GM19240 (cell line): Measurements from ENCODE around the gene G6PD.
"Not testable (repeated sequence)": the region's sequence is repeated elsewhere in the genome, so short reads cannot be mapped to it uniquely, and the experiment has no call there.

Experiments
- DNase-seq: peaks from one replicate; pipeline ENCODE4 v3.0.0; 2011; ENCODE audit warnings: low spot score; ENCODE audit not compliant: insufficient read length

G6PD gene

DNA sequence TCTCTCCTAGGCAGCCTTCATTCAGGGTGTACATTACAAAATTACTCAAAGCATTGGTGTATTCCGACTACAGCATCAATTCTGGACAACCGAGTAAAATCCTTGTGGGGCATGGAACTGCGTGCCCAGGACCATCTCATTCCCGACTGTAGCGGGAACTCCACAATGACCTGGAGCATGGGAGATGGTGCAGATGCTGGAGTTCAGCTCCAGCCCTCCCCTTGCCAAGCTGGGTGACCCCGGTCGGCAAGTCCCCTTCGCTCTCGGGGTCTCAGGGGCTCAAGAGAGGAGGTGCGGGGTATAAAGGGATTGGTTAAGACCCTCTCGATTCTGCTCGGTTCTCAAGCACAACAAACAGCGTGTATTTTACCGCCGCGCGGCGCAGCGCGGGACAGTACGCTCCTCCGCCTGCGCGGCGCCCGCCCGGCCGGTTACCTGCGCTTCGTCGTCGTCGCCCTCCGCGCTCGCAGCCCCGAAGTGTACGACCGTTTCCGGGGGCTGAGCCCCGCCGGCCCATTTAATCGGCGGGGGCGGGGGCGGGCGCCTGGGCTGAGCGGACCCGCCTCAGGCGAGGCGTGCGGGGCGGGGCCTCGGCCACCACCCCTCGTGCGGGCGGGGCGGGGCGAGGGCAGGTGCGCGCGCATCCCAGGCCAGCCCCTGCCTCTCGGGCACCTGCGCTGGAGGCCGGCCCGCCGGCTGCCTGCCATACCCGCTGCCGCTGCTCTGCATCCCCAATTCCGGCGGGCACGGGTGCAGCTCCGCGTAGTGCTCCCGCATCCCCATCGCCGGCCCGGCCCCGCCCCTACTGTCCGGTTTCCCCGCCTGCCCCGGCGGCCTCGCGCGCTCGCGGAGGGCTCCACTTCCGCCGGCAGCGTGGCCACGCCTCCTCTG is at the start of gene G6PD:
TSS of gene G6PD (minus strand) at position 493 of the 891 bp plus-strand sequence. CDS start 691 bp downstream, outside the sequence.
- peak; percentile 53 for DNase-seq

DNA sequence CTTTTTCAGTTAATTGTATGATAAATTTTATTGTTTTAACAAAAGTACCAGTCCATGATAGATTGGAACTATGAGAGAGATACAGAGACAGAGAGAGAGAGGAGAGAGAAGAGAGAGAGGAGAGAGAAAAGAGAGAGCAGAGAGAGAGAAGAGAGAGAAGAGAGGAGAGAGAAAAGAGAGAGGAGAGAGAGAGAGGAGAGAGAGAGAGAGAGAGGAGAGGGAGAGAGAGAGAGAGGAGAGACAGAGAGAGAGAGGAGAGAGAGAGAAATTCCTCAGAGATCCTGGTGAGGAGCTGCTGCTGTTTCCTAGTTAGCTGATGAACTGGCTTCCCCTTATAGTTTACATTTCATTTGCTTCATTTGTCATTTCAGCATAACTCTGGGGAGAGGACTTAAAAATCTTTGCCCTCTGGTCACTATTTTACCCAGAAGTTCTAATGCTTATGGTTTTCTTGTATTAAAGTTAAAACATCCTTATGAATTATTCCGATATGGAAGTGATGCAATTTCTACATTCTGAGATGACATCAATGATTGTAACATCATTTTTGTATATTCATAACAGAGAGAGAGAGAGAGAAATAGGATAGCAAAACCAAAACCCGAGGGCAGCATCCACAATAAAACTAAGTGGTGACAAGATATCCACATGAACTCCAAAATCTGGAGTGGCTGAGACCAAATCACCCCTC is 49.1 kb upstream of the G6PD start:
- no peak for DNase-seq

DNA sequence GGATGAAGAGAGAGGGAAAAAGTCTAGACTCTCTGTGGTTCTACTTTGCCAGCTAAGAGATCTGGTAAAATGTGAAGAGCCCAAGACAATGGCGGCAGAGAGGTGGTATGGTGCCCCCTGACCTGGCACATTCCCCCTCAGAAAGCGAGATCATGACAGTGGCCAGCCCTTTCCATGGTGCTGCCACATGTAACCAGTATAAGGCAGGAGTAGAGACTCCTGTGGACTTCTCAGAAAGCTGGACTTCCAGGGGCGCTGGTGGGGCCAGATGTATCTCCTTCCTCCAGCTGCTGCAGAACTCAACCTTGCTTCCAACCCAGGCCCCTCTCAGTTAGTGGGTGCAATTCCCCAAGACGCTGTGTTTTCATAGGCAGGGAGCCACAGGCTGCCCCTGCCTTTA is 47.8 kb upstream of the G6PD start:
- no peak for DNase-seq

DNA sequence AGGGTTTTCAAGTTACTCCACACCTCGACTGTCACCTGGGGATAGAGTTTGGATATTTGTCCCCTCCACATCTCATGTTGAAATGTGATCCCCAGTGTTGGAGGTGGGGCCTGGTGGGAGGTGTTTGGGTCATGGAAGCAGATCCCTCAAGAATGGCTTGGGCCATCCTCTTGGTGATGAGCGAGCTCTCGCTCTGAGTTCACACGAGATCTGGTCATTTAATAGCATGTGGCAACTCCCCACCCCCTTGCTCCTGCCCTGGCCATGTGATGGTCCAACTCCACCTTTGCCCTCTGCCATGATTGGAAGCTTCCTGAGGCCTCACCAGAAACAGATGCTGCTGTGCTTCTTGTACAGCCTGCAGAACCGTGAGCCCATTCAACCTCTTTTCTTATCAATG is 46.6 kb upstream of the G6PD start:
- DNase-seq: no peak

DNA sequence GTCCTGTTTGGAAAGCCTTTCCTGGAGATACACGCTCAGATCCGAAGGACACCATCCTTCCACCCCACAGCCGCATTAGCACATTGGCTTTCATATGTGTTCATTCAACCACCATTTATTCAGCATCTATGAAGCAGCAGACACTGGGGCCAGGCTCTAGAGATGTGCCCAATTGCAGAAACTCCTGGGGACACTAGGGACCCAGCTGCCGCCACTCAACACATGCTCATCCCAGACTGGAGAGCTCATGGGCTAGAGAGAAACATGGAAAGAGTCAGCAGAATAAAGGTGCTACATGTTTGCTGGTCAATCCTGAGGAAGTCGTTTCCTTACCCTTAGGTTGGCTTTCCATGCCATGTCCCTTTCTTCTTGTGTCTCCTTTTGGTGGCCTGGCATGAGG is 45.9 kb upstream of the G6PD start:
- DNase-seq: no peak

DNA sequence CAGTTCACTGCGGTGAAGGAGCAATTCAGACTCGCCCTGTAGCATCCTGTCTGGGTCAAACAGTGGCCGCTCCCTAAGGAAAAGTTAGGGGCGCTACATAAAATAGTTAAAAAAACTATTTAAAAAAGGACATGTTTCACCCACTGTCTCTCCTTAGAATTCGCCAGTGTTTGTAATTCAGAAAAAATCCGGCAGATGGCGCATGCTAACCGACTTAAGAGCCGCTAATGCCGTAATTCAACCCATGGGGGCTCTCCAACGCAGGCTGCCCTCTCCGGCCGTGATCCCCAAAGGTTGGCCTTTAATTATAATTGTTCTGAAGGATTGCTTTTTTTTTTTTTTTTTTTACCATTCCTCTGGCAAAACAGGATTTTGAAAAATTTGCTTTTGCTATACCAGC is 43.8 kb upstream of the G6PD start:
- DNase-seq: not testable (repeated sequence)

DNA sequence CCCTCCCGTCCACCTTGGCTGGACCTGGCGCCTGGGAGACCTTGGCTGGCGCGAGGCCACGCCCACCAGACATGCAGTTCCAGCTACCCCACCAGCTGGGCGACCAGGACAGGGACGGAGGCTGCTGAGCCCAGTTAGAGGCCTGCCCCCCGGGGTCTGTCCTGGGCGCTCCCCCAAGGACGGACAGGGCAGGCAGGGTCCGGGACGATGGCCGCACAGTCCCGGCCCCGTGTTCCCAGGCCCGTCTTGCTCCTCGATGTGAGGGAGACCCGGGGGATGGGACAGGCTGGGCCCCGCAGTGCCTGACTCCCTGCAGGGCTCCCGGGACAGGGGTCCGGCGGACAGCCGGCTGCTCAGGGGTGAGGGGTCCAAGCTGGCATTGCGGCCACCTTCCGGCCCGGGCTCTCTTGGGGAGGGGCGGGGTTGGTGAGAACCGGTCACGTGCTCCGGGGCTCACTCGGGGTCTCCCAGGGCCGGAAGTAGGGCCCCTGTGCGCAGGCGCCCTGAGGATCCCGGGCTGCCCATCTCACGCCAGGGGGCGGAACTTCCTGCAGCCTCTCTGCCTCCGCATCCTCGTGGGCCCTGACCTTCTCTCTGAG is 38.0 kb upstream of the G6PD start, which contains the start of gene CTAG1A:
TSS of gene CTAG1A (plus strand) at position 549 of the 599 bp plus-strand sequence. CDS start 74 bp downstream, outside the sequence.
- DNase-seq: not testable (repeated sequence)

DNA sequence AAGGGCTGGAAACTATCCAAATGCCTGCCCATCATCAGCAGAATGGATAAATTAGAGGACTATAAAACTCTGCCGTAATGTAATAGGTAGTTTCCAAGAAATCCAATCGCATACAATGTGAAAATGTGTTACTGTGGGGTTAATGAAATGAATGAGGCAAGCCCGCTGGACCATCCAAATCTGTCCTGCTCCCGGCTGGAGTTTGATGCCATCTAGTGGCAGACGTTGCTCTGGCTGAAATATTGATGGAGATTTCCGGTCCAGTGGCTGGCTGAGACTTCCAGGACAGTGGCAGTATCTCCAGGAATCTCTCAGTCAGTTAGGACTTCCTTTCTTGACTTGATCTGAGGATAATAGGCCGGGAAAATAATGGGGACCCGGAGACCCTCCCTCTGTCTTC is 36.3 kb upstream of the G6PD start:
- not testable (repeated sequence) for DNase-seq

DNA sequence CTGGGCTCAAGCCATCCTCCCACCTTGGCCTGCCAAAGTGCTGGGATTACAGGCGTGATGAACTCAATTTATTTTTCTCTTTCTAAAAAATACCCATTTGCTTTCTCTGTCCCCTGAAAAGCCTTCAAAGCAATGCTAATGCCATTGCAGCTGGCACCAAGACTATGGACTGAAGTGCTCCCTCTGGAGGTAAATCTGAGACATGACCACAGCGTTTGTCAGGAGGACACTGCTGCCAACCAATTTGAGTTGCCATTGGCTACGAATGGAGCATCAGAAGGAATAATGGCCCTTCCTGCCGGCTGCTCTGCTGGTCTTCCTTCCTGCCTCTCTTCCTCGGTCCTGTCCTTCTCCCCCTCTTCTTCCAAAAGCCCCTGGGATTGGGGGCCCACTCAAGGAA is 28.4 kb upstream of the G6PD start:
- not testable (repeated sequence) for DNase-seq

DNA sequence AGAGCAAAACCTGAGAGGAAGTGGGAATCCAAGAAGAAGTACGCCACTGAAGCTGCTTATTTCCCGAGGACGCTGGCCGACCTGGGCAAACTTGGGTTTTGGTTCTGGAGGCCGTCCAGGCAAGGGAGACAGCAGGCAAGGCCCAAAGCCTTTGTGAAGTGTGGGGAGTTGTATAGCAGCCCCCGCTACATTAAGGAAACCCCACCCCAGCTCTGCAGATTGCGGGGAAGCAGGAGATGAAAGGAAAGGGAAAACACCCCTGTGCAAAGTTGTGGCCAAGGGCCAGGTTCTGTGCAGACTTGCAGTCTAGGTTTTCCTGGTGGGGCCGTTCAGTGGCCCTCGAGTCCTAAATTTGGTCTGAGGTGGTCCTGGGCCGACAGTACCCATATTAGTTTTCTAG is 26.4 kb upstream of the G6PD start:
- DNase-seq: not testable (repeated sequence)

DNA sequence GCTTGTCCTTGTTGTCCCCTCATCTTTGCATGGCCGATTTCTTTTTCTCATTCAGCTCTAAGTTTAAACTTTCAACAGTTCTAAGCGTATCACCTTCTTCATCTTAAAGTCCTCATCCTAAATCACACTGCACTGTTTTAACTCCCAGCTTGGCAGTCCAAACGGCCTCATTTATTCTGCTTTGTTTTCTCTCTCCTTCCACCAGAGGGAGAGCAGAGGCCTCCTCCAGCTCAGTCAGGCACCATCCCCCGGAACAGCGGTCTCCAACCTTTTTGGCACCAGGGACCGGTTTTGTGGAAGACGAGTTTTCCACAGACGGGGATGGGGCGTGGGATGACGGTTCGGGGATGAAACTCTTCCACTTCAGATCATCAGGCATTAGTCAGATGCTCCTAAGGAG is 23.7 kb upstream of the G6PD start:
- DNase-seq: not testable (repeated sequence)

DNA sequence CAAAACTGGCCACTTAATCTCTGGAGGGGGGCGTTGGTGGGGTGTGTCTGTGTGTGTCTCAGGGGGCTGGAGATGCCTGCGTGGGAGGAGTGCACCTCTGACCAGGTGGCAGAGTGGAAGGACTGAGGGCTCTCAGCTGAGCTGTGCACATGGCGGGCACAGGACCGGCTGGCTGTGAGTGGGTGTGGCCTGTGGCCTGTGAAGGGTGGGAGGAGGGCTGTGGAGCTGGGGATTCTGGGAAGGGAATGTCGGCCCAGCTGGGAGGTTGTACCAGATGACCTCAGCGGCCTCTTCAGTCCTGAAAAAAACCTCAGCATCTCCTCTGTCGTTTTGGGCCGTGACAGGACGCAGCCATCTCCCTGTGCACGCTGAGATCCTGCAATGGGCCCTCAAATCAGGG is 15.6 kb upstream of the G6PD start:
- not testable (repeated sequence) for DNase-seq

DNA sequence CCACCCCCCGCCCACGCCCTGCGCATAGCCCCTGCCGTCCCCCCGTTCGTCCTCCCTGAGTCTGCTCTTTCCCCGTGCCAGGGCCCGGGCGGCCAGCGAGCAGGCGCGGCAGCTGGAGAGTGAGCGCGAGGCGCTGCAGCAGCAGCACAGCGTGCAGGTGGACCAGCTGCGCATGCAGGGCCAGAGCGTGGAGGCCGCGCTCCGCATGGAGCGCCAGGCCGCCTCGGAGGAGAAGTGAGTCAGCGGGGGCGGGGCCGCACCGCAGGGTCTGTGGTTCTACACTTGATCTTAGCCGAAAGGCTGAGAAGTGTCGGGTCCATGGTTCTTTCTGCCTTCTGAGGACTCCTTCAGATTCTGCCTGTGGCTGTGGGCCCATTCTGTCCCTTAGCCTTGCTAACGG is 13.7 kb upstream of the G6PD start:
- not testable (repeated sequence) for DNase-seq

DNA sequence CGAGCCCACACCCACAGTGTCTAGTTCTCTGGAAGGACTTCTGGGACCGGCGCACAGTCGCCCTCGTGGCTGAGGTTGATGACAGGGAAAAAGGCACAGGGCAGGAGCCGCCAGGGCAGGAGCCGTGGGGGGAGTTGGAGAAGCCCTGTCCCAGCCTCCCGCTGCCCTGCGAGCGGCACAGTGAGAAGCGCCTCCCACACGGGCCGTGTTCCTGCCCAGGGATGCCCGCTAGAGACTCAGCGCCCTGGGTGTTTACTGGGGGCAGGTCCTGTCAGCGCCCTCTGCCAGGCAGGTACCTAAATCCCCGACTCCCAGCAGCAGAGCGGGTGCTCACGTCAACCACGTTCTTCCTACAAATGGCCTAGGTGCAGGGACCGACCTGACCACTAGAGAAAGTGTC is 12.2 kb upstream of the G6PD start:
- not testable (repeated sequence) for DNase-seq

DNA sequence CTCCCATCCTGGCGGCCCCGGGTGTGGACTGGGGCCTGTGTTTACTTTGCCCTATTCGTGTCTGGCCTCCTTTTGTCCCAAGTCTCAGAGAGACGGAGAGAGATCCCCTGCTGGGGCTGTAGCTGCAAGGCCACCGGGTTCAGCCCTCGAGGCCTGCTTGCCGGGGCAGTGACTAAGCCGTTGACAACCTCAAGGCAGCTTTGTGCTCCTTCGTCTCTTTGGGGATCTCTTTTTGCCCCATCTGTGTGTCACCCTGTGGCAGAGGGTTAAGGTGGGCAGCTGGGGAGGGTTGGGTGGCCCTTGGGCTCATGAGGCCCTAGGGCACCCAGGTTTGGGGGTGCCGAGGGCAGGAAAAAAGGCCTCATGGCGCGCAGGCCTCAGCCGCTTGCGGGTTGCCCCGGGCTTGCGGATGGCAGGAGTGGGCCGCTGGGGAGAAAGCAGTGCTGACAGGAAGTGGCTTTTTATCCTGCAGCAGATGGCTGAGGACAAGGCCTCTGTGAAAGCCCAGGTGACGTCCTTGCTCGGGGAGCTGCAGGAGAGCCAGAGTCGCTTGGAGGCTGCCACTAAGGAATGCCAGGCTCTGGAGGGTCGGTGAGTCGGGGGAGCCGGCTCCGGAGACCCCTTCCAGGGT is 11.5 kb upstream of the G6PD start:
- DNase-seq: not testable (repeated sequence)

DNA sequence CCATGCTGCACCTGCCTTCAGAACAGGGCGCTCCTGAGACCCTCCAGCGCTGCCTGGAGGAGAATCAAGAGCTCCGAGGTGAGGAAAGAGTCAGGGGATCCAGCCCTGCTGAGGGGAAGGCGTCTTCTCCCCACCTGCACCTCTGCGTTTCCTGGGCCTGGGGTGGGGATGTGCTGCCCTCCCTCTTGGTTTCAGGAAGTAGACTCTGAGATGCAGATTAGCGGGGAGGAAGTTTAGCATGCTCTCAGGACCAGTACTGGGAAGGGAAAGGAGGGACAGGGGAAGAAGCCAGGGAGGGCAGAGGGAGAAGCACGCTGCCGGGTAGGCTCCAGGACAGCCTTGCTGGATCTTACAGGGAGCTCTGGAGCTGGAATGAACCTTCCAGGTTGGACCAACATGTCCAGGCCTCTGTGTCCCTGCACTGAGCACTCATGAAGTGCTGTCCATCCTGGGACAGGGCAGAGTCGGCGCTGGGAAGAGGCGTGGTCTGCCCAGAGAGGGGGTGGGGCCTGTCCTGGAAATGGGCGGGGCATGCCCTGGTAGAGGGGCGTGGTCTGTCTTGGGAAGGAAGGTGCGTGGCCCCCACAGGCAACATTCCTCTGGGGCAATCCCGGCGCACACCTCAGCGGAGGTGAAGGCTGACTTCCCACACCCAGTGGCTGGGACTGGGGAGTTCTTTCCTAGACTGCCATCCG is 5.6 kb upstream of the G6PD start:
- not testable (repeated sequence) for DNase-seq

DNA sequence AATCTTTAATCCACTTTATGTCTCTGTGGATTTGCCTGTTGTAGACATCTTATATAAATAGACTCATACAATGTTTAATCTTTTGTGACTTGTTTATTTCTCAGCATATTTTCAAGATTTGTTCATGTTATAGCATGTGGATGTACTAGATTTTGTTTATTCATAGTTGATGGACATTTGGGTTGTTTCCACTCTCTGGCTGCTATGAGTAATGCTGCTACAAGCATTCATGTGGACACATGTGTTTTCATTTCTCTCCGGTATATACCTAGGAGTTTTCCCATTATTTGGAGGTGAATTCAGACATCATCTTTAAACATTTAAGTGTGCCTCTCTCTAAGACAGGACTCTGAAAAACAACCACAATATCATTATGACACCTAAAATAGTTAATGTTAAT is 3.1 kb upstream of the G6PD start:
- DNase-seq: no peak

DNA sequence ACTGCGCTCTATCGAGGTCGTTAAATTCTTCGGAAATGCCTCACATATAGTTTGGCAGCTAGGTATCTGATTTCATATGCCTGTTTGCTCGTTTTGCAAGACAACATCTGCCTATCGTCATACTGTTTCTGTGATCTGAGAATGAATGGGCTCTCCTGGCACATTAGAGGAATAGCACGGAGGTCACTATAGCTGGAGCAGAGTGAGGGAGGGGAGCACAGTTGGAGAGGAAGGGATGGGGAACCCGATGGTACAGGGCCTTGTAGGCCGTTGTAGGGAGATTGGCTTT is 1.3 kb upstream of the G6PD start:
- no peak for DNase-seq

DNA sequence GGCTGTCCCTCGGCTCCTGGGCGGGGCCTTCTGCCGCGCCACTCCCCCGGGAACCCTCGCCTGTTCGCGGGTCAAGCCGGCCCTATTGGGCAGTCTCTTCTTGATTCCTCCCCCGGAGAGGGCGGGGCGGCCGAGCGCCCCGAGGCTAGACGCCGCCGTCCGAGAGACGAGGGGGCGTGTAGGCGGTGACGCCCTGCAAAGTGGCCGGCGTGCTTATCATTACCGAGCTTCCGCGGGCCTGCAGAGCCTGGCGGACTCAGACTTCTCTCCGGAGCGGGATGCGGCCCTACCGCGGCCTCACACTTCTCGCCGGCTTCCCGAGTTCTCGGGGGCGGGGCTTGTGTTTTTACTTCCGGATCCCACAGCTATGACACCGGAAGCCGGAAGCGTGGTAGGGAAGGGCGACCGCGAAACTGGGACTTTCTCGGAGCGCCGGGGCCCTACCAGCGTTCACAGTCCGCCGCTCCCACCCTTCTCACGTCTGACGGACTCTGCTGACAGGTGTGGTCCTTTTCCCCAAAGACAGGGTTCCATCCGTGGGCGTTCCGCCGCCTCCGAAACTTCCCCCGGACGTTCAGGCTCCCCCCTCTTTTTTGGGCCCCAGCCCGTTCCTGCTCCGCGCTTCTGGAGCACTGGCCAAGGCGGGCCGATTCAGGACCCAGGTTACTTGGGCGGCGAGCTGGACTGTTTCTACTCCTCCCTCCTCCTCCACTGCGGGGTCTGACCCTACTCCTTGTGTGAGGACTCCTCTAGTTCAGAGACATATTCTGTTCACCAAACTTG is 790 bp upstream of the G6PD start, which contains the start of gene IKBKG:
TSS of gene IKBKG (plus strand) at position 376 of the 783 bp plus-strand sequence. CDS start 4,383 bp downstream, outside the sequence.
- peak; percentile 71 for DNase-seq

DNA sequence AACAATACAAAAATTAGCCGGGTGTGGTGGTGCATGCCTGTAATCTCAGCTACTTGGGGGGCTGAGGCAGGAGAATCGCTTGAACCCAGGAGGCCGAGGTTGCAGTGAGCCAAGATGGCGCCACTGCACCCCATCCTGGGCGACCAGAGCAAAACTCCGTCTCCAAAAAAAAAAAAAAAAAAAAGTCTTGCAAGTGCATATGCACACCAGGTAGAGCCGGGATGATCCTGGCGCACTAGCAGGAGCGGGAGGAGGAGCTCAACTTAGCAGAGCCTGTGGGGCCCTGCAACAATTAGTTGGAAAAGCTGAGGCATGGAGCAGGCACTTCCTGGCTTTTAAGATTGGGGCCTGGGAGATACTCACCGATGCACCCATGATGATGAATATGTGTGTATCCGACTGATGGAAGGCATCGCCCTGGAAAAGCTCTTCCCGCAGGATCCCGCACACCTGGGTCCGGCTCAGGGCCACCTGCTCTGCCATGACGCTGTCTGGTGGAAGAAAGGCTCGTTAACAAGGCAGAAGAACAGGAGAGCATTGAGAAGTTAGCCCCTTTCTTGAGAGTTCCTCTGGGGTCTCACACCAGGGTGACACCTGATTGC is 872 bp downstream of the G6PD start:
- no peak for DNase-seq
